ENCODE results near the gene PHF13.

DNA sequence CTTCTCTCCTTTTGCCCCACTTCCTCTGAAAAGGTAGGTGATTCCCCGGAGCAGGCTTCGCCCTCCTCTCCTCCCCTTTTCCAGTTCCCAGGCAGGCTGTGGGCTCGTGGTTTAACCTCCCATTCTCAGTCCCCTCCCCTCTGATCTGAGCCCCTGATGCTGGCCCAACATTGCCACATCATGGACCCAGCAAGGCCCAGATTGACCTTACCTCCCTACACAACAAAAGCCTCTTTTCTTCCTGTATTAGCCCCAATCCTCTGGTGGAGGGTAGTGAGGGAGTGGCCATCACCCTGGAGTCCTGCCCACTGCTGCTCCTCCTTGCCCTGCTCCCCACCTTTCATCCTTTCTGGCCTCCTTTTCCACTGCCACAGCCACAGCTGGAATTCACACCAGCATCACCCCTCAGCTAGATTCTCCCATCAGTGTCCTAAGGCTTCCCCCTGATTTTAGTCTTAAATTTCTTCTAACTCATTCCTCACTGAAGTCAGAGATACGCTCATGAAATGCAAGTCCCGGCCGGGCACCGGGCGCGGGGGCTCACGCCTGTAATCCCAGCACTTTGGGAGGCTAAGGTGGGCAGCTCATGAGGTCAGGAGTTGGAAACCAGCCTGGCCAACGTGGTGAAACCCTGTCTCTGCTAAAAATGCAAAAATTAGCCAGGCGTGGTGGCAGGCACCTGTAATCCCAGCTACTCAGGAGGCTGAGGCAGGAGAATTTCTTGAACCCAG, 40.7 kb upstream of the PHF13 start:
- no peak for TF ChIP-seq POLR2A (IDR thresholded peaks at IDR 0.05)
- TF ChIP-seq, protein P1, sequence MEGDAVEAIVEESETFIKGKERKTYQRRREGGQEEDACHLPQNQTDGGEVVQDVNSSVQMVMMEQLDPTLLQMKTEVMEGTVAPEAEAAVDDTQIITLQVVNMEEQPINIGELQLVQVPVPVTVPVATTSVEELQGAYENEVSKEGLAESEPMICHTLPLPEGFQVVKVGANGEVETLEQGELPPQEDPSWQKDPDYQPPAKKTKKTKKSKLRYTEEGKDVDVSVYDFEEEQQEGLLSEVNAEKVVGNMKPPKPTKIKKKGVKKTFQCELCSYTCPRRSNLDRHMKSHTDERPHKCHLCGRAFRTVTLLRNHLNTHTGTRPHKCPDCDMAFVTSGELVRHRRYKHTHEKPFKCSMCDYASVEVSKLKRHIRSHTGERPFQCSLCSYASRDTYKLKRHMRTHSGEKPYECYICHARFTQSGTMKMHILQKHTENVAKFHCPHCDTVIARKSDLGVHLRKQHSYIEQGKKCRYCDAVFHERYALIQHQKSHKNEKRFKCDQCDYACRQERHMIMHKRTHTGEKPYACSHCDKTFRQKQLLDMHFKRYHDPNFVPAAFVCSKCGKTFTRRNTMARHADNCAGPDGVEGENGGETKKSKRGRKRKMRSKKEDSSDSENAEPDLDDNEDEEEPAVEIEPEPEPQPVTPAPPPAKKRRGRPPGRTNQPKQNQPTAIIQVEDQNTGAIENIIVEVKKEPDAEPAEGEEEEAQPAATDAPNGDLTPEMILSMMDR (IDR thresholded peaks at IDR 0.05): no peak
